Measurements from ENCODE around the gene LNX2.

Gene LNX2

GRCh38 chr13:27650312-27650711 is 30.0 kb upstream of the LNX2 start:
- CTCF ChIA-PET = no interaction called here
- peaks cover 48% of the 10 kb centered on the region for H3K36me3 Mint-ChIP-seq
- no peak overlapping the region for H3K4me3 Mint-ChIP-seq
- no peak for DNase-seq
- no peak overlapping the region for H3K27ac Mint-ChIP-seq
- H3K9me3 Mint-ChIP-seq = peaks cover 16% of the 10 kb centered on the region
- no peaks in the 10 kb centered on the region for H3K4me1 Mint-ChIP-seq
- no peaks in the 10 kb centered on the region for H3K27me3 Mint-ChIP-seq

DNA sequence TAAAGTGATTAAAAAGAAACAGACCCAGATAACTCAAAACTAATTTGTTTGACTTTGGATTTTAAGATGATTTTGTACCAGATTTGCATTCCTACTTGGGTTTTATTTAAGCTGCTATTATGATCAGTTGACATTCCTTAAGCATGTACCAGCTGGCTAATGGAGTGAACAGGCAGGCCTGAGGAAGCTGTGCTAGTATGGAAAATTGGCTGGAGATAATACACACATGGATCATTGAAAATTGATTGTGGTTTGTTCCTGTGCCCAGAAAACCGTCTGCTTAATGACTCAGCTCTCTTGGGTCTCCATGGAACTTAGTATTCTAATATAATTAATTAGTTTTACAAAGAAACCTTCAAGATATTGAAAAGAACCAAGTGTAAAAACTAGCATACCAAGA is 24.0 kb upstream of the LNX2 start:
- Mint-ChIP-seq H3K27me3 (no peaks in the 10 kb centered on the region), H3K4me1 (no peaks in the 10 kb centered on the region), H3K27ac (no peak overlapping the region), H3K4me3 (no peak overlapping the region), H3K9me3 (no peaks in the 10 kb centered on the region), H3K36me3 (peaks cover 18% of the 10 kb centered on the region)
- CTCF ChIA-PET = interaction anchor here (1.1 kb wide), 1 partner anchor 25 kb away, joined by 3 read pairs; no protein-coding TSS in a partner anchor
- no peak for DNase-seq

- H3K9me3 Mint-ChIP-seq = no peaks in the 10 kb centered on the region
- H3K36me3 Mint-ChIP-seq = peaks cover 12% of the 10 kb centered on the region
- CTCF ChIA-PET = interaction anchor here (1.1 kb wide), 1 partner anchor 24 kb away, joined by 3 read pairs; no protein-coding TSS in a partner anchor
- no peaks in the 10 kb centered on the region for H3K27me3 Mint-ChIP-seq
- H3K4me1 Mint-ChIP-seq = no peaks in the 10 kb centered on the region
- no peak overlapping the region for H3K4me3 Mint-ChIP-seq
- DNase-seq = no peak
- no peak overlapping the region for H3K27ac Mint-ChIP-seq
Observed at GRCh38 chr13:27643334-27644132, 23.2 kb upstream of the LNX2 start.

DNA sequence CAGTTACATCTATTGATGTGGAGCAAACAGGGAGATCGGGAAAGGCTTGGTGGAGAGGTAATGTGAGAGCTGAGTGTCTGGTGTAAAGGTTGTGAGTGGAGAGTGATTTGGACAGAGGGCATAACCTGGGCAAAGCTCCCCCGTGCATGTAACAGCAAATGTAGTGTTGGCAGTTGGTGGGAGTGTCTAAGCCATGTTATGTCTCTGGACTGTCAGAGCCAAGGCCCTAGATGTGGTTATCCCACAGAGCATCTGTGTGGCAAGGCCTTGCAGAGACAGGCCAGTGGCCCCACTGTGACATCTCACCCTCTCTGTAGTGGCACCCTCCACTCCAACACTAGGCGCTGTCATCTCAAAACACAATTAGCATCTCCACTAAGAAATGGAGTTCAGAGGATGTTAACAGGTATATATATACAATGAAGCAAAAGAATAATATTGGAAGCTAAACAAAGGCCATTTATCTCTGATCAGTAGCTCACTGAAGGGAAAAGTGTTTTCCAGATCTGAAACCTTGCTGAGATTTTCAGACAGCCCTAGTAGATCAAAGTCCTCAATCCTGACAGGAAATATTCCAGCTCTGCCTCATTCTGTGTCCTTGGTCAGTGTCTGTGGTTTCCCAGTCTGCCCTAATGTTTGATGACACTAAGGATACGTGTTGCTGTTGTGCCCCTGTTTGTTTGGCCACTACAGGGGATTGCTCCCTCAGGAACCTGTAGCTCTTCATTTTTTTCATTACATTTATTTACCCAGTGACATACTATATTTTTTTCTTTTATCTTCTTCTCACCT is 21.6 kb upstream of the LNX2 start:
- no peak for DNase-seq
- CTCF ChIA-PET = no interaction called here
- Mint-ChIP-seq H3K27me3 (no peaks in the 10 kb centered on the region), H3K4me1 (peaks cover 4% of the 10 kb centered on the region), H3K9me3 (no peaks in the 10 kb centered on the region), H3K4me3 (no peak overlapping the region), H3K36me3 (peaks cover 11% of the 10 kb centered on the region), H3K27ac (no peak overlapping the region)

- Mint-ChIP-seq H3K4me1 (peaks cover 8% of the 10 kb centered on the region), H3K27ac (no peak overlapping the region), H3K27me3 (no peaks in the 10 kb centered on the region), H3K9me3 (no peaks in the 10 kb centered on the region), H3K36me3 (peaks cover 7% of the 10 kb centered on the region), H3K4me3 (no peak overlapping the region)
- CTCF ChIA-PET = interaction anchor here (0.6 kb wide), 1 partner anchor 15 kb away, joined by 3 read pairs; no protein-coding TSS in a partner anchor
- no peak for DNase-seq
Observed at GRCh38 chr13:27639186-27639585, 18.9 kb upstream of the LNX2 start.

- Mint-ChIP-seq H3K4me3 (no peak overlapping the region), H3K36me3 (peaks cover 10% of the 10 kb centered on the region), H3K4me1 (peaks cover 8% of the 10 kb centered on the region), H3K27ac (no peak overlapping the region), H3K9me3 (no peaks in the 10 kb centered on the region), H3K27me3 (no peaks in the 10 kb centered on the region)
- CTCF ChIA-PET = no interaction called here
- DNase-seq = no peak
Observed at GRCh38 chr13:27638521-27638920, 18.2 kb upstream of the LNX2 start.

GRCh38 chr13:27638001-27638400 is 17.7 kb upstream of the LNX2 start:
- Mint-ChIP-seq H3K4me3 (no peak overlapping the region), H3K4me1 (peaks cover 8% of the 10 kb centered on the region), H3K27me3 (no peaks in the 10 kb centered on the region), H3K9me3 (no peaks in the 10 kb centered on the region), H3K36me3 (peaks cover 11% of the 10 kb centered on the region), H3K27ac (no peak overlapping the region)
- CTCF ChIA-PET = no interaction called here
- DNase-seq = no peak

DNA sequence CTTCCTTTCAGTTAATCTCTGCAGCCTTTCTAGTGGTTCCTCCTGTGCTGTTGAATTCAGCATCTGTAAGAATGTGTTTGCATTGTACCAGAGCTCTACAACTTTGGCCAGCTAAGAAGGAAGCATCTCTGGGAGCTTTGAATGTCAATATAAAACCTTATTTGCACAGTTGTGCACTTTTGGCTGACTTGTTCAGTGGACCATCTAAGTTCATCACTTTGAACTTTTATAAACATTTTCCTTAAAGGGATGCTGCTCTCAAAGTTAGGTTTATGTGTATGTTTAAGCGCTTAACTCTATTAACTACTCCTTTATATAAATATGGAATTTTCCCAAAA is 16.9 kb upstream of the LNX2 start:
- no peaks in the 10 kb centered on the region for H3K27me3 Mint-ChIP-seq
- H3K4me3 Mint-ChIP-seq = no peak overlapping the region
- H3K27ac Mint-ChIP-seq = no peak overlapping the region
- peaks cover 9% of the 10 kb centered on the region for H3K4me1 Mint-ChIP-seq
- no peaks in the 10 kb centered on the region for H3K9me3 Mint-ChIP-seq
- H3K36me3 Mint-ChIP-seq = peaks cover 16% of the 10 kb centered on the region
- no peak for DNase-seq
- CTCF ChIA-PET = interaction anchor here (1.1 kb wide), 1 partner anchor 17 kb away, joined by 3 read pairs; the partner anchor contains the start of gene LNX2

- Mint-ChIP-seq H3K27me3 (no peaks in the 10 kb centered on the region), H3K27ac (no peak overlapping the region), H3K4me3 (no peak overlapping the region), H3K36me3 (peaks cover 17% of the 10 kb centered on the region), H3K9me3 (no peaks in the 10 kb centered on the region), H3K4me1 (peaks cover 10% of the 10 kb centered on the region)
- CTCF ChIA-PET = interaction anchor here (1.1 kb wide), 1 partner anchor 16 kb away, joined by 3 read pairs; the partner anchor contains the start of gene LNX2
- no peak for DNase-seq
Observed at GRCh38 chr13:27636589-27637288, 16.4 kb upstream of the LNX2 start.

DNA sequence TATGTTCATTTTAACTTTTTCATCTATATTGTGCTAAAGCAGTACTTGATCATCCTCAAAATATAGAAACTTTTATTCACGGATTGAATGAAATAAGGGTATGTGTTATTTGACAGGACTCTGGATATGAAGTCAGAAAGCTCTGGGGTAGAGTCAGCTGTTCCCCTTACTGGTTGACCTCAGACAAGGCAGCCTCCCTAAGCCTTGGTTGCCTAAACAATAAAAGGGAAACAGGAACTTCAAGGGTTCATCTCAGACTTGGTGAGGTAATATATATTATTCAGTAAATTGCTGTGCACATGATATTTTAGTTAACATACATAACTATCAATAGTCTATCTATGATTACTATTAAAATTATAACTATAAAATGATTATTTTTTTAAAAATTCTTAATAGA is 14.9 kb upstream of the LNX2 start:
- H3K27me3 Mint-ChIP-seq = no peaks in the 10 kb centered on the region
- peaks cover 10% of the 10 kb centered on the region for H3K4me1 Mint-ChIP-seq
- no peak overlapping the region for H3K27ac Mint-ChIP-seq
- CTCF ChIA-PET = no interaction called here
- DNase-seq = no peak
- H3K4me3 Mint-ChIP-seq = no peak overlapping the region
- no peaks in the 10 kb centered on the region for H3K9me3 Mint-ChIP-seq
- peaks cover 25% of the 10 kb centered on the region for H3K36me3 Mint-ChIP-seq

GRCh38 chr13:27634791-27635190 is 14.5 kb upstream of the LNX2 start:
- no peaks in the 10 kb centered on the region for H3K27me3 Mint-ChIP-seq
- DNase-seq = no peak
- peaks cover 28% of the 10 kb centered on the region for H3K36me3 Mint-ChIP-seq

DNA sequence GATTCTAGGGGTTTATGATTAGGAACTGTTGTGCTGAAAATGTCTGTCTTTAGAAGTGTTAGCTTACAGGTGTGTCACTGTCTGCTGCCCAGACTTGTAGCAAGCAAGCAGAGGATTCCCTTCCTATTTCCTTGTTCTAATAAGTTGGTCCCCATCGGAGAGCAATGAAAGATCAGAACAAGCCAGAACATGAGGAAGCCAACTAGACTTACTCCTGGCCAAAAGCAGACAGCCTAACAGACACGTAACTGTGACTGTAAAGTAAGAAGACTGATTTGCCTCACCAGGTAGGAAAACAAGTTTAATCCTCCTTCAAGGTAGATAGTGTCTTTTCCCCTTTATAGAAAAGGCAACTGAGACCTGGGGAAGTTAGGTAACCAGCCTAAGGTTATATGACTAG is 13.9 kb upstream of the LNX2 start:
- H3K27ac Mint-ChIP-seq = no peak overlapping the region
- CTCF ChIA-PET = no interaction called here
- no peaks in the 10 kb centered on the region for H3K9me3 Mint-ChIP-seq
- DNase-seq = no peak
- H3K36me3 Mint-ChIP-seq = peaks cover 28% of the 10 kb centered on the region
- no peak overlapping the region for H3K4me3 Mint-ChIP-seq
- H3K4me1 Mint-ChIP-seq = peaks cover 10% of the 10 kb centered on the region
- no peaks in the 10 kb centered on the region for H3K27me3 Mint-ChIP-seq

More at GRCh38 chr13:27634791-27635190, 14.5 kb upstream of the LNX2 start:
- H3K27ac Mint-ChIP-seq = no peak overlapping the region
- CTCF ChIA-PET = no interaction called here
- H3K9me3 Mint-ChIP-seq = no peaks in the 10 kb centered on the region
- no peak overlapping the region for H3K4me3 Mint-ChIP-seq
- peaks cover 10% of the 10 kb centered on the region for H3K4me1 Mint-ChIP-seq

DNA sequence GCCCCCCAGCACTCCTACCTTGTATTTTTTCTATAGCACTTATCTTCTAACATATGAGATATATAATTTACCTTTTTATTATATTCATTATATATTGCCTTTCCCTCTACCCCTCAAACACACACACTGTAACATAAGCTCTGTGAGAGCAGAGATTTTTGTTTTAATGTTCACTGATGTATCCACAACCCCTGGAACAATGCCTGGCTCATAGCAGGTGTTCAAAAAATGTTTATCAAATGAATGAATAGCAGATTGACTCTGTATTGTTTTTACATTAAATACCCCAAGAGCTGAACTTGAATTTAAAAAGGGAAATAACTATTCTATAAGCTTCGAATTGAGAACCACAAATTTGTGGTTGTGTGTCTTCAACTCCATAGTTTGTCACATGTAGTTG is 12.3 kb upstream of the LNX2 start:
- peaks cover 10% of the 10 kb centered on the region for H3K4me1 Mint-ChIP-seq
- H3K9me3 Mint-ChIP-seq = no peaks in the 10 kb centered on the region
- H3K27ac Mint-ChIP-seq = no peak overlapping the region
- peaks cover 26% of the 10 kb centered on the region for H3K36me3 Mint-ChIP-seq
- CTCF ChIA-PET = no interaction called here
- DNase-seq = no peak
- no peak overlapping the region for H3K4me3 Mint-ChIP-seq
- no peaks in the 10 kb centered on the region for H3K27me3 Mint-ChIP-seq

- Mint-ChIP-seq H3K9me3 (no peaks in the 10 kb centered on the region), H3K27me3 (no peaks in the 10 kb centered on the region), H3K36me3 (peaks cover 29% of the 10 kb centered on the region), H3K4me3 (no peak overlapping the region), H3K4me1 (peaks cover 14% of the 10 kb centered on the region), H3K27ac (no peak overlapping the region)
- no peak for DNase-seq
- CTCF ChIA-PET = no interaction called here
Observed at GRCh38 chr13:27632214-27632613, 11.9 kb upstream of the LNX2 start.

Data from activated naive CD4-positive, alpha-beta T cell treated with anti-CD3 and anti-CD28 coated beads, Interleukin-2, amount 10 ng/mL, durations not matched to agents 7 days and 5 days (primary cell).